Stimulated activated CD4-positive, alpha-beta T cell treated with anti-CD3 and anti-CD28 coated beads, Interleukin-15, amount 100 ng/mL, for 24 hours (primary cell): Measurements from ENCODE around the gene TCHH.
"Not testable (repeated sequence)": the region's sequence is repeated elsewhere in the genome, so short reads cannot be mapped to it uniquely, and the experiment has no call there.

Experiments used
- DNase-seq: peaks from one replicate; pipeline ENCODE4 v3.0.0-alpha.2; 2020

The TCHH gene, protein sequence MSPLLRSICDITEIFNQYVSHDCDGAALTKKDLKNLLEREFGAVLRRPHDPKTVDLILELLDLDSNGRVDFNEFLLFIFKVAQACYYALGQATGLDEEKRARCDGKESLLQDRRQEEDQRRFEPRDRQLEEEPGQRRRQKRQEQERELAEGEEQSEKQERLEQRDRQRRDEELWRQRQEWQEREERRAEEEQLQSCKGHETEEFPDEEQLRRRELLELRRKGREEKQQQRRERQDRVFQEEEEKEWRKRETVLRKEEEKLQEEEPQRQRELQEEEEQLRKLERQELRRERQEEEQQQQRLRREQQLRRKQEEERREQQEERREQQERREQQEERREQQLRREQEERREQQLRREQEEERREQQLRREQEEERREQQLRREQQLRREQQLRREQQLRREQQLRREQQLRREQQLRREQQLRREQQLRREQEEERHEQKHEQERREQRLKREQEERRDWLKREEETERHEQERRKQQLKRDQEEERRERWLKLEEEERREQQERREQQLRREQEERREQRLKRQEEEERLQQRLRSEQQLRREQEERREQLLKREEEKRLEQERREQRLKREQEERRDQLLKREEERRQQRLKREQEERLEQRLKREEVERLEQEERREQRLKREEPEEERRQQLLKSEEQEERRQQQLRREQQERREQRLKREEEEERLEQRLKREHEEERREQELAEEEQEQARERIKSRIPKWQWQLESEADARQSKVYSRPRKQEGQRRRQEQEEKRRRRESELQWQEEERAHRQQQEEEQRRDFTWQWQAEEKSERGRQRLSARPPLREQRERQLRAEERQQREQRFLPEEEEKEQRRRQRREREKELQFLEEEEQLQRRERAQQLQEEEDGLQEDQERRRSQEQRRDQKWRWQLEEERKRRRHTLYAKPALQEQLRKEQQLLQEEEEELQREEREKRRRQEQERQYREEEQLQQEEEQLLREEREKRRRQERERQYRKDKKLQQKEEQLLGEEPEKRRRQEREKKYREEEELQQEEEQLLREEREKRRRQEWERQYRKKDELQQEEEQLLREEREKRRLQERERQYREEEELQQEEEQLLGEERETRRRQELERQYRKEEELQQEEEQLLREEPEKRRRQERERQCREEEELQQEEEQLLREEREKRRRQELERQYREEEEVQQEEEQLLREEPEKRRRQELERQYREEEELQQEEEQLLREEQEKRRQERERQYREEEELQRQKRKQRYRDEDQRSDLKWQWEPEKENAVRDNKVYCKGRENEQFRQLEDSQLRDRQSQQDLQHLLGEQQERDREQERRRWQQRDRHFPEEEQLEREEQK (N-terminal part only)

DNA sequence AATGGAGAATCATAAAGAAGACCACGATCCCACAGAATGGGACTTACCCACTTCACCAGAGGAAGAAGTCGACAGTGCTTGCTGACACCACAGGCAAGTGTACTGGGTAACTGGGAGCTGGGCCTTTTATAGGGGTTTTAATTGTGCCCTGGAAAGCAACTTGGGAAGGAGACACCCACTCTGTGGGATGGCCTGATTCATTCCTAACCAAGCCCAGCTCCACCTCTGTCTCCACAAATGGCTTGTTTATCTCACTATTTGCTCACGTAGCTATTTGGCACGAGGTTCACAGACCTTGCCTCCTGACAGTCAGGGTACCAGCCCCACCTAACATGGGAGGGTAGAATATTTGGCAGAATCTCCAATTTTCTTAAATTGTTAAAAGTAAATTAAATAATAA lies at the start of gene TCHH:
Gene TCHH, minus strand, starts transcription at position 101 of the 400 bp plus-strand sequence. CDS start 1,364 bp downstream, outside the sequence.
- DNase-seq = no peak

DNA sequence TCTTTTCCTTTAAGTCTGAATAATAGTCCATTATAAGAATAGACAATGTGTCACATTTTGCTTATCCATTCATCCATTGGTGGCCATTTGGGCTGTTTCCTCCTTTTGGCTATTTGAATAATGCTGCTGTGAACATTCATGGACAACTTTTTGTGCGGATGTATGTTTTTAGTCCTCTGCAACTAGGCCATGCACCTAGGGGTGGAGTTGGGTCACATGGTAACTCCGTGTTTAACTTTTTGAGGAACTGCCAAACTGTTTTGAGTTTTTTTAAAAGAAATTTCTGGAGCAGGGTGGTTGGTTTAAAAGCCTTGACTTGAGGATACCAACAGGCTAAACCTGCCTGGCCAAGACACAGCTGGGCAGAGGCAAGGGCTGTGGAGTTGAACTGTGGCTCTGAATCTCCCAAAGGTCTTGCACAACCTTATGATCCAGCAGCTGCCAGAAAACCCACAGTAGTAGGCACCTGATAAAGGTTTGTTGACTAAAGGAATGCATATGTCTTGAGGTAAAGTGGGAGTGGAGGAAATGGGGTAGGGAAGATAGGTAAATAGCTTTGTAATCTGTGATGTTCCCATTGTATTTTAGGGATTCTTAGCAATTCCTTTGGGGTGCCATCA lies 49.4 kb upstream of the TCHH start:
- DNase-seq = no peak

GRCh38 chr1:152162792-152163463 lies 47.7 kb upstream of the TCHH start:
- DNase-seq = no peak

DNA sequence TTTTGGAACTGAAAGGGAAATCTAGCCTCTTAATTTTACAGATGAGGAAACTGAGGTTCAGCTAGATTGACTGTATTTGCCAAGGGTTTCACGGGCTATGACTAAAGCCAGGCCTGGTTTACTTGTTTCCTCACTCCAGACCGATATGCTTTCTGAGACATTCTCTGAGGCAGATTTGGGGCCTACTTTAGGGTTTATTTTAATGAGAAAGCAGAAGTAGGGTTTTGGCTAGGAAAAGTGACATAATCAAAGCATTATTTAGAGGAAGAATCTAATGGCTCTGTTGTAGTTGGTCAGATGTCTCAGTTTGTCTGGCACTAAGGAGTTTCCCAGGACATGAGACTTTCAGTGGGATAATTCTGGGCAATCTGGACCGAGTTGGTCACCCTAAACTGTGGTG lies 45.3 kb upstream of the TCHH start:
- no peak for DNase-seq

GRCh38 chr1:152159144-152159543 lies 43.9 kb upstream of the TCHH start, which contains the start of gene RPTN:
Gene RPTN, minus strand, starts transcription at chr1:152159228. Its CDS starts 1,339 bp downstream, at chr1:152157889.
- no peak for DNase-seq

GRCh38 chr1:152153996-152154395 lies 38.8 kb upstream of the TCHH start:
- DNase-seq = no peak

DNA sequence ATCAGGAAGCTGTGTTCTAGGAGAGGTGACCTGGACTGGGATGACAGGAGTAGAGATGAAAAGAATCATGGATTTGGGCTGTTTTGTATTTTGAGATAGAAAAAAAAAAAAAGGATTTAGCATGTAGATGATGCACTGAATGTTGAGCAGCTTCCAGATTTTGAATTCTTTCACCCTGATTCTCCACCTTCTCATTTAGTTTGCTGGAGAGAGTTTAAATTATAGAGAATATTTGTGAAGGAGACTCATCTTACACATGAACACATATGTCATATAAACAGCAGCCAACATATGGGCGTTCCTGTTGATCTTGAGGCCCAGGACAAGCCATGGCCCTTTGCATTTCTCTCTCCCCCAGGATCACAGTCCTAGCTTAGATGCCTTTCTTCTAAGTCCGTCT lies 36.4 kb upstream of the TCHH start:
- DNase-seq = no peak

- no peak for DNase-seq
Measured at GRCh38 chr1:152148981-152149380, 33.7 kb upstream of the TCHH start.

- DNase-seq = no peak
Measured at GRCh38 chr1:152148051-152148450, 32.8 kb upstream of the TCHH start.

GRCh38 chr1:152145769-152146168 lies 30.5 kb upstream of the TCHH start:
- DNase-seq = no peak

GRCh38 chr1:152144674-152145183 lies 29.5 kb upstream of the TCHH start:
- not testable (repeated sequence) for DNase-seq

- peak; percentile 69 for DNase-seq
Measured at GRCh38 chr1:152143150-152143887, 28.1 kb upstream of the TCHH start.

- DNase-seq = peak; percentile 40
Measured at GRCh38 chr1:152141971-152142584, 26.8 kb upstream of the TCHH start.

GRCh38 chr1:152137215-152137614 lies 22.0 kb upstream of the TCHH start:
- DNase-seq = no peak

- DNase-seq = no peak
Measured at GRCh38 chr1:152130186-152130585, 14.9 kb upstream of the TCHH start.

DNA sequence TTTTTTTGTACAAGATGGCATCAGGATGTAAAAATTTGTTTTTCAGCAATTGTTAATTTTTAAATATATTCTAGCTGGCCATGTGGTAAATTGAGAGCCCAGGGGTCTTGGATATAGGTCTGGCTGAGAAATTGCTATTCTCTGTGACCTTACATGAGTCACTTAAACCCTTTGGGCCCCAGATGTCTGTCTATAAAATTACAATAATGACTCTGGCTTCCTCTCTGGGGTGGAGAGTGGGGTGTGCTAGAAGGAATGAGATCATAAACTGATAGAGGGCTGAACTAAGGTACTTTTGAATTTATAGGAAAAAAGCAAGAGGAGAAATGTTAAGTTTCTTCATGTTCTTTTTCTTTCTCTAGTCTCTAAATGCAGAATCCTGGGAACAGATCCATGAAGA lies 12.4 kb upstream of the TCHH start:
- DNase-seq = no peak

DNA sequence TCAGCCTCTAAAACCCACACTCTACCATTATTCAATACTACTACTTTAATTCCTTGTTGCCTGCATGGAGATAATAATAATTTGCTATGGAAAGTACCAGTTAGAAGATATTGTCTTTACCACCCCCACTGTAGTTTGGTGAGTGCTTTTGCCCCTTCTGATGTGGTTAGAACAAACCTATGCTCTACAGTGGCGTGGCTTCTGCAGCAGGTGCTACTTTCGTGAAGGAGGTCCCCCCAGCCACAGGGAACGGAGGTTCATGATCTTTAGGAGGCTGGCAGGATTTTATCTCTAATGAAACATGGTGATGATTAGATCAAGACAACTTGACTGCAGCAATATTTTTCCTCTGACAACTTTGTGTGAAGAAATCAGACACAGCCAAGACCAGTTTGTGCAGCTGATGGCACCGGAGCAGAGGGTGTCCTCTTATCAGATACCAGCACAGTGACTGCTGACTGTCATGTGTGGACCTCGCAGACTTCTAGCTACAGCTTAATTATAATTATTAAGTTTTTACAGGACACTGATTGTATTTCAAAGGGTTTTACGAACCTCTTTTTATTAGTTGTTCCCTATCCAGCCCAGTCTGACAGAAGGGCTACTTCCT lies 10.7 kb upstream of the TCHH start:
- no peak for DNase-seq

- DNase-seq = no peak
Measured at GRCh38 chr1:152118915-152119314, 3.7 kb upstream of the TCHH start.

DNA sequence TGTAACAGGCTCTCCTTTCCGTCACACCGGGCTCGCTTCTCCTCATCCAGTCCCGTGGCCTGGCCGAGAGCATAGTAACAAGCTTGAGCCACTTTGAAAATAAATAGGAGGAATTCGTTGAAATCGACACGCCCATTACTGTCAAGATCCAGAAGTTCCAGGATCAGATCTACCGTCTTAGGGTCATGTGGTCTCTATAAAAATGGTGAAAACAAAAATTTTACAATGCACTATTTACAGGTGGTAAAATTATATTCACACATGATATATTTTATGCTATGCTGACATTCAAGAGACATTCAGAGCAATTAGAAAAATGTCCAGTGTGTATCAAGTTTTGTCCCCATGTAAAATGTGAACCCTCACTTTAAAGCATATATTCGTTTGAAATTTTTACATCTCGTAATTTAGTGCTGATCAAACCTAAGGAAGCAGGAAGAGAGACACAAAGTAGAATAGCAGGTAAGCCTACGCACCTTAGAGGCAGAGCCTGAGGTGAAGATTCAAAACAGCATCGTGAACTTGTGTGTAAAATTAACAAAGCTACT lies 2.3 kb downstream of the TCHH start:
- DNase-seq = no peak
